ENCODE data around the gene PCIF1. TPM values are rescaled to one million over a fixed set of nuclear protein-coding genes. Genes with fewer than 3 reads are reported as not detected.
"Not testable (repeated sequence)": the region's sequence is repeated elsewhere in the genome, so short reads cannot be mapped to it uniquely, and the experiment has no call there.

PCIF1 gene
- total and polyA plus RNA-seq, 2 experiments from 2014 or later, result 11.8 to 26.0 TPM

GRCh38 chr20:45953672-45954071 is 19.2 kb downstream of the PCIF1 start:
- Histone ChIP-seq H3K79me2 (no peaks in the 10 kb centered on the region), H3K36me3 (replicated peaks; ENCODE audit: insufficient read depth, low read depth) (no peaks in the 10 kb centered on the region), H3K4me3 (no peak overlapping the region), H3K9me2 (replicated peaks; ENCODE audit: insufficient read depth) (no peaks in the 10 kb centered on the region), H2AFZ (no peak overlapping the region), H4K20me1 (ENCODE audit: insufficient read depth, poor library complexity, severe bottlenecking) (no peaks in the 10 kb centered on the region), H3K27me3 (no peaks in the 10 kb centered on the region), H3K27ac (no peak overlapping the region), H3K9me3 (ENCODE audit: low read depth) (no peaks in the 10 kb centered on the region), H3K4me1 (ENCODE audit: insufficient read depth) (no peaks in the 10 kb centered on the region), H3K4me2 (no peak overlapping the region)
- no peak for DNase-seq (ENCODE audit: low spot score)
- TF ChIP-seq EZH2 (IDR thresholded peaks at IDR 0.05; ENCODE audit: borderline replicate concordance) (no peak), CTCF (IDR thresholded peaks at IDR 0.05; ENCODE audit: poor library complexity) (no peak)
- 95% methylated on average over 9 of the region's 9 CpGs for WGBS (ENCODE audit: low lambda C conversion rate, missing lambda C conversion rate)

GRCh38 chr20:45956326-45956725 is 21.8 kb downstream of the PCIF1 start:
- 96% methylated on average over 10 of the region's 10 CpGs for WGBS (ENCODE audit: low lambda C conversion rate, missing lambda C conversion rate)
- H4K20me1 ChIP-seq (ENCODE audit: insufficient read depth, poor library complexity, severe bottlenecking); H3K79me2 ChIP-seq; H3K27ac ChIP-seq; H2AFZ ChIP-seq; H3K27me3 ChIP-seq; H3K36me3 ChIP-seq (replicated peaks; ENCODE audit: insufficient read depth, low read depth); H3K9me2 ChIP-seq (replicated peaks; ENCODE audit: insufficient read depth); DNase-seq (ENCODE audit: low spot score); H3K9me3 ChIP-seq (ENCODE audit: low read depth); H3K4me2 ChIP-seq; H3K4me3 ChIP-seq; H3K4me1 ChIP-seq (ENCODE audit: insufficient read depth): not testable (repeated sequence)

- H3K27me3 ChIP-seq, result no peaks in the 10 kb centered on the region
- no peaks in the 10 kb centered on the region for H4K20me1 ChIP-seq (ENCODE audit: insufficient read depth, poor library complexity, severe bottlenecking)
- no peaks in the 10 kb centered on the region for H3K79me2 ChIP-seq
- peaks cover 6% of the 10 kb centered on the region for H3K36me3 ChIP-seq (replicated peaks; ENCODE audit: insufficient read depth, low read depth)
- no peak for DNase-seq (ENCODE audit: low spot score)
- H3K9me2 ChIP-seq (replicated peaks; ENCODE audit: insufficient read depth), result no peaks in the 10 kb centered on the region
- H3K4me1 ChIP-seq (ENCODE audit: insufficient read depth), result no peaks in the 10 kb centered on the region
- H3K27ac ChIP-seq, result no peak overlapping the region
- H3K9me3 ChIP-seq (ENCODE audit: low read depth), result no peaks in the 10 kb centered on the region
- H3K4me3 ChIP-seq, result no peak overlapping the region
- TF ChIP-seq EZH2phosphoT487 (IDR thresholded peaks at IDR 0.05; ENCODE audit: low read depth, severe bottlenecking, unreplicated experiment), result no peak
- no peak for TF ChIP-seq EZH2 (IDR thresholded peaks at IDR 0.05; ENCODE audit: borderline replicate concordance)
- TF ChIP-seq CTCF (IDR thresholded peaks at IDR 0.05; ENCODE audit: poor library complexity), result no peak
- 91% methylated on average over 19 of the region's 19 CpGs for WGBS (ENCODE audit: low lambda C conversion rate, missing lambda C conversion rate)
- no peak overlapping the region for H2AFZ ChIP-seq
- no peak overlapping the region for H3K4me2 ChIP-seq
Observed at GRCh38 chr20:45957021-45957941, 22.8 kb downstream of the PCIF1 start.

- WGBS (ENCODE audit: low lambda C conversion rate, missing lambda C conversion rate), result 99% methylated on average over 4 of the region's 4 CpGs
Observed at GRCh38 chr20:45958593-45958992, 24.1 kb downstream of the PCIF1 start.

More at GRCh38 chr20:45958593-45958992, 24.1 kb downstream of the PCIF1 start:
- Histone ChIP-seq H3K9me2 (replicated peaks; ENCODE audit: insufficient read depth) (no peaks in the 10 kb centered on the region), H3K36me3 (replicated peaks; ENCODE audit: insufficient read depth, low read depth) (peaks cover 6% of the 10 kb centered on the region), H3K27me3 (no peaks in the 10 kb centered on the region), H4K20me1 (ENCODE audit: insufficient read depth, poor library complexity, severe bottlenecking) (no peaks in the 10 kb centered on the region), H3K4me2 (no peak overlapping the region), H3K4me3 (no peak overlapping the region), H3K9me3 (ENCODE audit: low read depth) (no peaks in the 10 kb centered on the region), H3K79me2 (no peaks in the 10 kb centered on the region), H3K4me1 (ENCODE audit: insufficient read depth) (no peaks in the 10 kb centered on the region), H3K27ac (no peak overlapping the region), H2AFZ (no peak overlapping the region)
- TF ChIP-seq CTCF (IDR thresholded peaks at IDR 0.05; ENCODE audit: poor library complexity) (no peak), EZH2 (IDR thresholded peaks at IDR 0.05; ENCODE audit: borderline replicate concordance) (no peak), EZH2phosphoT487 (IDR thresholded peaks at IDR 0.05; ENCODE audit: low read depth, severe bottlenecking, unreplicated experiment) (no peak)
- DNase-seq (ENCODE audit: low spot score), result no peak
